CD4-positive, alpha-beta T cell (primary cell): ENCODE results near the gene DCLK1. TPM values are rescaled to one million over a fixed set of nuclear protein-coding genes. Genes with fewer than 3 reads are reported as not detected.

Source experiments
- ATAC-seq: fragments of 200-7000 bp; cut with Tn5 transposase; one replicate; pipeline ENCODE4 v1.10.0; 2022; ENCODE audit warnings: mild to moderate bottlenecking; ENCODE audit not compliant: poor library complexity
- CTCF ChIA-PET: fragments of 350-600 bp; sonication (Branson Sonifier 250); formaldehyde crosslinking; loops from one replicate; lab custom pipeline; 2021; ENCODE audit warnings: antibody characterized with exemption, inconsistent platforms; lab: Charles Lee
- POLR2A ChIA-PET: fragments of 350-600 bp; sonication (Branson Sonifier 250); formaldehyde crosslinking; loops from one replicate; lab custom pipeline; 2021; ENCODE audit warnings: antibody characterized with exemption, inconsistent platforms; lab: Charles Lee
- DNase-seq, 14 experiments: peaks; one replicate each; pipeline ENCODE4 v3.0.0-alpha.2; 2013 to 2020; ENCODE audit warnings: mixed read lengths in 2 of 14
- H3K27ac ChIP-seq, 2 donors: one replicate each; pipeline versions ENCODE4 v1.5.1 to v1.7.0; 2013; ENCODE audit warnings: low read length in 2 of 2, low read depth in 1 of 2, mild to moderate bottlenecking in 1 of 2
- H3K27me3 ChIP-seq, 2 experiments: 1 replicate in 1 of 2; 2 replicates in 1 of 2; pipeline versions ENCODE4 v1.6.1 to v1.7.0; 2013; ENCODE audit warnings: low read length in 2 of 2, control low read depth in 1 of 2, mild to moderate bottlenecking in 1 of 2, moderate library complexity in 1 of 2; ENCODE audit not compliant: insufficient read depth in 2 of 2, control insufficient read depth in 1 of 2
- H3K36me3 ChIP-seq: one replicate; pipeline ENCODE4 v1.6.1; 2013; ENCODE audit warnings: low read length, control low read depth; ENCODE audit not compliant: insufficient read depth
- H3K4me1 ChIP-seq: one replicate; pipeline ENCODE4 v1.6.1; 2013; ENCODE audit warnings: low read length, control low read depth; ENCODE audit not compliant: insufficient read depth
- H3K4me3 ChIP-seq: one replicate; pipeline ENCODE4 v1.5.1; 2013; ENCODE audit warnings: mild to moderate bottlenecking, low read length, moderate library complexity
- H3K9me3 ChIP-seq, 2 experiments: 1 replicate in 1 of 2; 2 replicates in 1 of 2; pipeline versions ENCODE4 v1.6.1 to v1.7.0; 2013; ENCODE audit warnings: low read length in 2 of 2, mild to moderate bottlenecking in 2 of 2, control low read depth in 1 of 2, moderate library complexity in 1 of 2; ENCODE audit not compliant: control insufficient read depth in 1 of 2, insufficient read depth in 1 of 2
- H3K27ac Mint-ChIP-seq: one replicate; pipeline ENCODE4 v1.8.0; 2020; ENCODE audit warnings: mixed read lengths
- H3K27me3 Mint-ChIP-seq: one replicate; pipeline ENCODE4 v1.8.0; 2021; ENCODE audit warnings: mixed read lengths
- H3K36me3 Mint-ChIP-seq: one replicate; pipeline ENCODE4 v1.8.0; 2021; ENCODE audit warnings: low read depth, mixed read lengths
- H3K4me1 Mint-ChIP-seq: one replicate; pipeline ENCODE4 v1.8.0; 2021; ENCODE audit warnings: low read depth, mixed read lengths
- H3K4me3 Mint-ChIP-seq: one replicate; pipeline ENCODE4 v1.8.0; 2020; ENCODE audit warnings: mild to moderate bottlenecking, mixed read lengths
- H3K9me3 Mint-ChIP-seq: one replicate; pipeline ENCODE4 v1.8.0; 2020; ENCODE audit warnings: mixed read lengths
- CTCF ChIP-seq: fragments of 200-600 bp; IDR thresholded peaks from one replicate; pipeline ENCODE4 v1.8.0; 2022; ENCODE audit warnings: antibody characterized with exemption, mild to moderate bottlenecking
- intact Hi-C, 2 experiments: fragments of 100-400 bp; cut with DNase I in 1 of 2; cut with micrococcal nuclease in 1 of 2; formaldehyde crosslinking; loops; one replicate each; pipeline versions ENCODE4 v1.15.1 to v1.9.0; 2023 to 2025; cut with DNase I, micrococcal nuclease
- total RNA-seq, 174 experiments: library from RNA in 2 of 174; stranded (reverse) in 2 of 174; gene quantifications; one replicate each; pipeline ENCODE4 v1.2.3 and lab custom pipeline; 2021 to 2026

Gene DCLK1
- total RNA-seq, 2 experiments from 2014 or later: not detected

- ChIA-PET POLR2A (no interaction called here), CTCF (no interaction called here)
- H3K27ac ChIP-seq: no peak overlapping the region
- TF ChIP-seq CTCF: no peak
- H3K4me3 ChIP-seq: no peak overlapping the region
- H3K27me3 ChIP-seq: no peaks in the 10 kb centered on the region
- ATAC-seq (no peak), DNase-seq (no peak)
- no peaks in the 10 kb centered on the region for H3K36me3 ChIP-seq
- Mint-ChIP-seq H3K27ac (no peak overlapping the region), H3K27me3 (no peaks in the 10 kb centered on the region), H3K9me3 (no peaks in the 10 kb centered on the region), H3K4me1 (no peaks in the 10 kb centered on the region), H3K36me3 (no peaks in the 10 kb centered on the region), H3K4me3 (no peak overlapping the region)
- intact Hi-C loops: no loop called here
- no peaks in the 10 kb centered on the region for H3K9me3 ChIP-seq
- H3K4me1 ChIP-seq: no peaks in the 10 kb centered on the region
Measured at GRCh38 chr13:36163286-36163685, 32.1 kb upstream of the DCLK1 start.

- H3K27me3 ChIP-seq: no peaks in the 10 kb centered on the region
- ATAC-seq (no peak), DNase-seq (no peak)
- H3K27ac ChIP-seq: no peak overlapping the region
- Mint-ChIP-seq H3K36me3 (no peaks in the 10 kb centered on the region), H3K27me3 (peaks cover 13% of the 10 kb centered on the region), H3K9me3 (no peaks in the 10 kb centered on the region), H3K4me3 (no peak overlapping the region), H3K27ac (no peak overlapping the region), H3K4me1 (no peaks in the 10 kb centered on the region)
- TF ChIP-seq CTCF: no peak
- H3K9me3 ChIP-seq: no peaks in the 10 kb centered on the region
- H3K4me3 ChIP-seq: no peak overlapping the region
- intact Hi-C loops: no loop called here
- no peaks in the 10 kb centered on the region for H3K36me3 ChIP-seq
- POLR2A ChIA-PET: no interaction called here
- no peaks in the 10 kb centered on the region for H3K4me1 ChIP-seq
- CTCF ChIA-PET: interaction anchor here (1.1 kb wide), 1 partner anchor 10 kb away, joined by 3 read pairs; no protein-coding TSS in a partner anchor
Measured at GRCh38 chr13:36160297-36160696, 29.1 kb upstream of the DCLK1 start.

DNA sequence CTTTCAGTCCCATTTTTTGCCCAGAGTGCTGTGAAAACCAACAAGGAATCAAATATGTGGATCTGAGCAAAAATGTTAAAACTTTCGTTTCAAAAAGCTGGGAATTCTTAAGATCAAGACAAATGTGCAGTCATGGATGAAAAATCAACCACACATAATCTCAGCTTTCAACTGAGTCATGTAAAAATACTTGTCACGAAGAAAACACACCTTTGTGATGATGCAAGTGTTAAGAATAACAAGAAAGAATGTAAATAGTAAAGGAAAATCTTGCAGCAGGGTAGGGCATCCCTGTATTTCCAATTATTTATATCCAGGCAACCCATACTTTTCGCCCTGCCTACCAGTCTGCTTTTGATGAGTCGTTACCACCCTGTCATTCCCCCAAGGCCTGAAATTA is 27.4 kb upstream of the DCLK1 start:
- CTCF ChIA-PET: no interaction called here
- POLR2A ChIA-PET: no interaction called here
- no peaks in the 10 kb centered on the region for H3K36me3 ChIP-seq
- Mint-ChIP-seq H3K27ac (no peak overlapping the region), H3K4me1 (no peaks in the 10 kb centered on the region), H3K9me3 (no peaks in the 10 kb centered on the region), H3K27me3 (peaks cover 19% of the 10 kb centered on the region), H3K4me3 (no peak overlapping the region), H3K36me3 (no peaks in the 10 kb centered on the region)
- peaks cover 0 to 6% of the 10 kb centered on the region in 2 experiments for H3K9me3 ChIP-seq
- DNase-seq (no peak), ATAC-seq (no peak)
- H3K4me3 ChIP-seq: no peak overlapping the region
- peaks cover 0 to 5% of the 10 kb centered on the region in 2 experiments for H3K27me3 ChIP-seq
- no peaks in the 10 kb centered on the region for H3K4me1 ChIP-seq
- TF ChIP-seq CTCF: no peak
- intact Hi-C loops: no loop called here
- no peak overlapping the region for H3K27ac ChIP-seq
